ENCODE measurements around the gene TAS2R60. TPM values are rescaled to one million over a fixed set of nuclear protein-coding genes. Genes with fewer than 3 reads are reported as not detected.
A peak's percentile ranks its signal among the peaks of the same experiment; 100 is the strongest.

The TAS2R60 gene
- total and polyA plus RNA-seq, 4 donors: 0.50 TPM; not detected in 3

DNA sequence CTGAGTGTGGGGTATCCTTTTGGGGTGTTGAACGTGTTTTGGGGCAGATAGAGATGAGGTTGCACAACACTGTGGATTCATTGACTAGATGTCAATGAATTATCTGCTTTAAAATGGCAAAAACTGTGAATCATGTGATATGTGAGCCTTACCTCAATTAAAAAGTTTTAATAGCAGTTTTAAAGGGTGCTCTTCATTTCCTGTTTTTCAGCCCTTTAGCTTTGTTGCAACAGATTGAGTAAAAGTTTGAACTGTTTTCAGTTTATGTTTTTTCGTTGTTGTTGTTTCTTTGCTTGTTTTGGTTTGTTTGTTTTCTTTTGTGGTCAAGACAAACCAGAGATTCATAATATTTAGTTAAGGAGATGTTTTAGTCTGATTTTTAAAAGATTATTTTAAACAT, 43.8 kb downstream of the TAS2R60 start:
- DNase-seq (ENCODE audit: low spot score): no peak
- H3K9me3 ChIP-seq (ENCODE audit: control insufficient read depth in 4 of 4, low read length in 3 of 4): no peaks in the 10 kb centered on the region
- H3K4me3 ChIP-seq (ENCODE audit: low read depth in 1 of 3, low read length in 3 of 3): no peak overlapping the region
- peak overlapping the region; percentile 74 to 75 for H3K27ac ChIP-seq (ENCODE audit: low read depth in 1 of 2, low read length in 2 of 2)
- H3K27me3 ChIP-seq (ENCODE audit: control insufficient read depth in 4 of 4, insufficient read depth in 4 of 4, low read length in 3 of 4): no peaks in the 10 kb centered on the region
- TF ChIP-seq TAF1 (conservative IDR thresholded peaks at IDR 0.05) (no peak), JUND (IDR thresholded peaks at IDR 0.05) (no peak), FOXA2 (IDR thresholded peaks at IDR 0.05) (no peak), RAD21 (IDR thresholded peaks at IDR 0.05) (no peak), ZBTB33 (IDR thresholded peaks at IDR 0.05) (no peak), HNF4G (IDR thresholded peaks at IDR 0.05) (no peak), FOXA1 (IDR thresholded peaks at IDR 0.05) (no peak), CTCF (IDR thresholded peaks at IDR 0.05; ENCODE audit: low read depth, low read length, missing input control) (no peak), NR2F2 (IDR thresholded peaks at IDR 0.05) (no peak), RXRA (IDR thresholded peaks at IDR 0.05) (no peak), YY1 (IDR thresholded peaks at IDR 0.05) (no peak), GABPA (IDR thresholded peaks at IDR 0.05 in 1 of 2, conservative IDR thresholded peaks at IDR 0.05 in 1 of 2) (no peak), EGR1 (IDR thresholded peaks at IDR 0.05; ENCODE audit: low read depth in 2 of 2) (no peak)
- TF ChIP-seq, protein P1, sequence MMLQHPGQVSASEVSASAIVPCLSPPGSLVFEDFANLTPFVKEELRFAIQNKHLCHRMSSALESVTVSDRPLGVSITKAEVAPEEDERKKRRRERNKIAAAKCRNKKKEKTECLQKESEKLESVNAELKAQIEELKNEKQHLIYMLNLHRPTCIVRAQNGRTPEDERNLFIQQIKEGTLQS (IDR thresholded peaks at IDR 0.05): no peak
- peak overlapping the region in 1 of 2 donors; percentile 45 for H3K9ac ChIP-seq (ENCODE audit: low read depth in 1 of 2, low read length in 2 of 2)
- H3K36me3 ChIP-seq (ENCODE audit: control insufficient read depth in 4 of 4, insufficient read depth in 3 of 4, low read depth in 1 of 4, low read length in 3 of 4): no peaks in the 10 kb centered on the region
- peaks cover 3 to 16% (median 8%) of the 10 kb centered on the region in 4 donors for H3K4me1 ChIP-seq (ENCODE audit: control insufficient read depth in 4 of 4, insufficient read depth in 4 of 4, low read length in 3 of 4)
- 20% methylated on average over 2 of the region's 2 CpGs for WGBS

DNA sequence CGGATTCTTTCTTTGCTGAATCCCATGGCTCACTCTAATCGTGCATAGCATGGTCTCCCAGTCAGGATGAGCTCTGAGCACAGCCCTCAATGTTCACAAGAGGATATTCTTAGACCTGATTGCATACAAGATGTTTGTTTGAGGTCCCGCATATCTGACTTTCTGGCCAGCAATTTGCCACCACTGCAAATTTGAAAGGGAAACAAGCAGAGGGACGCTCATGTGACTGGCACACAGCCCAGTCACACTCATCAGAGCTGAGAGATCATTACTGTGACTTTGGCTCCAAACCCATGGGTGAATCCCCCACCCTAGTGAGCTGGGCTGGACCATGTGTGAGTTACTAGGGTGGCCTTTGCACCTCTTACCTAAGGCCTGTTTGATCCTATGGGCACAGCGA, 44.3 kb downstream of the TAS2R60 start:
- Histone ChIP-seq H3K4me1 (ENCODE audit: control insufficient read depth in 4 of 4, insufficient read depth in 4 of 4, low read length in 3 of 4) (peaks cover 3 to 16% (median 8%) of the 10 kb centered on the region in 4 donors), H3K27ac (ENCODE audit: low read depth in 1 of 2, low read length in 2 of 2) (peak overlapping the region; percentile 74 to 75)

More for the DNA sequence above, 44.3 kb downstream of the TAS2R60 start:
- Histone ChIP-seq H3K9ac (ENCODE audit: low read depth in 1 of 2, low read length in 2 of 2) (peak overlapping the region in 1 of 2 donors; percentile 45), H3K4me3 (ENCODE audit: low read depth in 1 of 3, low read length in 3 of 3) (no peak overlapping the region), H3K36me3 (ENCODE audit: control insufficient read depth in 4 of 4, insufficient read depth in 3 of 4, low read depth in 1 of 4, low read length in 3 of 4) (no peaks in the 10 kb centered on the region), H3K27me3 (ENCODE audit: control insufficient read depth in 4 of 4, insufficient read depth in 4 of 4, low read length in 3 of 4) (no peaks in the 10 kb centered on the region), H3K9me3 (ENCODE audit: control insufficient read depth in 4 of 4, low read length in 3 of 4) (no peaks in the 10 kb centered on the region)
- TF ChIP-seq RAD21 (IDR thresholded peaks at IDR 0.05) (peak; percentile 35 to 55), CTCF (IDR thresholded peaks at IDR 0.05; ENCODE audit: low read depth, low read length, missing input control) (no peak), SP1 (IDR thresholded peaks at IDR 0.05) (peak; percentile 48), EGR1 (IDR thresholded peaks at IDR 0.05; ENCODE audit: low read depth in 2 of 2) (no peak), TAF1 (conservative IDR thresholded peaks at IDR 0.05) (no peak), FOXA2 (IDR thresholded peaks at IDR 0.05) (peak; percentile 61), HNF4G (IDR thresholded peaks at IDR 0.05) (peak; percentile 32), FOXA1 (IDR thresholded peaks at IDR 0.05) (no peak), RXRA (IDR thresholded peaks at IDR 0.05) (peak; percentile 30 to 75), JUND (IDR thresholded peaks at IDR 0.05) (peak in 1 of 2 donors; percentile 55), YY1 (IDR thresholded peaks at IDR 0.05) (peak; percentile 65), NR2F2 (IDR thresholded peaks at IDR 0.05) (peak; percentile 46), GABPA (IDR thresholded peaks at IDR 0.05 in 1 of 2, conservative IDR thresholded peaks at IDR 0.05 in 1 of 2) (no peak), HNF4A (conservative IDR thresholded peaks at IDR 0.05) (peak; percentile 61 to 81), ZBTB33 (IDR thresholded peaks at IDR 0.05) (no peak)
- TF ChIP-seq, protein P2, sequence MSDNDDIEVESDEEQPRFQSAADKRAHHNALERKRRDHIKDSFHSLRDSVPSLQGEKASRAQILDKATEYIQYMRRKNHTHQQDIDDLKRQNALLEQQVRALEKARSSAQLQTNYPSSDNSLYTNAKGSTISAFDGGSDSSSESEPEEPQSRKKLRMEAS (IDR thresholded peaks at IDR 0.05): peak; percentile 69
- TF ChIP-seq, protein P1 (IDR thresholded peaks at IDR 0.05): no peak
- TF ChIP-seq, protein P3, sequence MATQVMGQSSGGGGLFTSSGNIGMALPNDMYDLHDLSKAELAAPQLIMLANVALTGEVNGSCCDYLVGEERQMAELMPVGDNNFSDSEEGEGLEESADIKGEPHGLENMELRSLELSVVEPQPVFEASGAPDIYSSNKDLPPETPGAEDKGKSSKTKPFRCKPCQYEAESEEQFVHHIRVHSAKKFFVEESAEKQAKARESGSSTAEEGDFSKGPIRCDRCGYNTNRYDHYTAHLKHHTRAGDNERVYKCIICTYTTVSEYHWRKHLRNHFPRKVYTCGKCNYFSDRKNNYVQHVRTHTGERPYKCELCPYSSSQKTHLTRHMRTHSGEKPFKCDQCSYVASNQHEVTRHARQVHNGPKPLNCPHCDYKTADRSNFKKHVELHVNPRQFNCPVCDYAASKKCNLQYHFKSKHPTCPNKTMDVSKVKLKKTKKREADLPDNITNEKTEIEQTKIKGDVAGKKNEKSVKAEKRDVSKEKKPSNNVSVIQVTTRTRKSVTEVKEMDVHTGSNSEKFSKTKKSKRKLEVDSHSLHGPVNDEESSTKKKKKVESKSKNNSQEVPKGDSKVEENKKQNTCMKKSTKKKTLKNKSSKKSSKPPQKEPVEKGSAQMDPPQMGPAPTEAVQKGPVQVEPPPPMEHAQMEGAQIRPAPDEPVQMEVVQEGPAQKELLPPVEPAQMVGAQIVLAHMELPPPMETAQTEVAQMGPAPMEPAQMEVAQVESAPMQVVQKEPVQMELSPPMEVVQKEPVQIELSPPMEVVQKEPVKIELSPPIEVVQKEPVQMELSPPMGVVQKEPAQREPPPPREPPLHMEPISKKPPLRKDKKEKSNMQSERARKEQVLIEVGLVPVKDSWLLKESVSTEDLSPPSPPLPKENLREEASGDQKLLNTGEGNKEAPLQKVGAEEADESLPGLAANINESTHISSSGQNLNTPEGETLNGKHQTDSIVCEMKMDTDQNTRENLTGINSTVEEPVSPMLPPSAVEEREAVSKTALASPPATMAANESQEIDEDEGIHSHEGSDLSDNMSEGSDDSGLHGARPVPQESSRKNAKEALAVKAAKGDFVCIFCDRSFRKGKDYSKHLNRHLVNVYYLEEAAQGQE (IDR thresholded peaks at IDR 0.05): peak; percentile 34
- peak; percentile 60 for DNase-seq (ENCODE audit: low spot score)
- 10% methylated on average over 5 of the region's 5 CpGs for WGBS

Measured in liver (tissue), 9 donors.